ENCODE data around the gene PABPC1L. TPM values are rescaled to one million over a fixed set of nuclear protein-coding genes. Genes with fewer than 3 reads are reported as not detected.
A peak's percentile ranks its signal among the peaks of the same experiment; 100 is the strongest.

PABPC1L gene
- total RNA-seq, 1 experiment from 2014 or later: 83.5 TPM

DNA sequence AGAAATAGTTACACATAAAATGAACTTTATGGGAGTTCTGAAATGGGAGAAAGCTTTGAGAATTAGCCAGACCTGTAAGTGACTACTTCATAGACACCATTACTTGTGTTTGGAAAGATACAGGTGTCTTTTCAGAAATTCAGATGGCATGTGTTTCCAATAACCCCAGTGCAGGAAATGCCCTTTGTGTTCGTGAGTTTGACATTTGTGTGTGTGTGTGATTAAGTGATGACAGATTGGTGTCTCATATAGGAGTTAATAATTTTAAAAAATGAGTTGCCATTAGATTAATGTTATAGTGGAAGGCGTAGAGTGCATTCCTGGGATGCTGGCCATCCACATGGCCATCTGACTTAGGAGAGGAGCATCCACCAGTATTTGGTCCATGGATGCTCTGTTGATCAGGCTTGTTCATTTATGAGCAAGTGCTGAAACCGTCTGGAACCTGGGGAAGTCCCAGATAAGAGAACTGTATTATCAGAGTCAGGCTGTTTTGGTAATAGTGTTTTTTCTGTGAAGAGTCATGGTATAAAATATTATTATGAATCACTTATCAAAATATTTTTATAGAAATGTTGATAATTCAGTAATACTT is 59.5 kb downstream of the PABPC1L start:
- Histone ChIP-seq H3K79me1 (ENCODE audit: insufficient read depth, low read depth, low read length, poor library complexity, severe bottlenecking) (no peaks in the 10 kb centered on the region), H2AK5ac (ENCODE audit: insufficient read length, low read length) (no peak overlapping the region), H3K4me1 (ENCODE audit: insufficient read depth, low read length) (no peaks in the 10 kb centered on the region), H3K27me3 (ENCODE audit: insufficient read depth, low read length) (no peaks in the 10 kb centered on the region; the same call in 1 of the 2 replicates), H3K23me2 (ENCODE audit: insufficient read length, low read depth, low read length, poor library complexity, severe bottlenecking) (peaks cover 5% of the 10 kb centered on the region), H4K91ac (ENCODE audit: insufficient read length, low read depth, low read length) (no peak overlapping the region), H2BK20ac (ENCODE audit: low read depth, low read length, poor library complexity, severe bottlenecking) (no peak overlapping the region), H2AFZ (ENCODE audit: low read length) (no peak overlapping the region), H4K8ac (replicated peaks; ENCODE audit: insufficient read length, low read depth, low read length) (no peak overlapping the region), H2BK120ac (ENCODE audit: low read depth, low read length, poor library complexity, severe bottlenecking) (no peak overlapping the region), H3K9ac (ENCODE audit: extremely low read depth, insufficient read length, low read length) (peak overlapping the region; percentile 24), H3K4ac (ENCODE audit: low read depth, low read length) (no peak overlapping the region), H2BK5ac (ENCODE audit: insufficient read length, low read length) (no peak overlapping the region), H3T11ph (ENCODE audit: low read length) (no peak overlapping the region), H4K5ac (ENCODE audit: insufficient read length, low read depth, low read length) (no peak overlapping the region), H4K20me1 (ENCODE audit: control insufficient read depth, insufficient read depth, insufficient read length) (no peaks in the 10 kb centered on the region), H3K18ac (ENCODE audit: insufficient read length, low read depth, low read length) (no peak overlapping the region), H2BK15ac (ENCODE audit: low read depth, low read length) (no peak overlapping the region), H3K4me2 (ENCODE audit: insufficient read depth, insufficient read length, low read length) (no peak overlapping the region), H3K14ac (ENCODE audit: insufficient read depth, low read length) (no peak overlapping the region), H3K9me3 (ENCODE audit: control insufficient read depth, low read depth, low read length) (no peaks in the 10 kb centered on the region), H2BK12ac (ENCODE audit: insufficient read length, low read depth, low read length) (no peak overlapping the region), H3K23ac (ENCODE audit: insufficient read length, low read depth, low read length) (no peak overlapping the region), H3K79me2 (ENCODE audit: insufficient read depth, low read length) (peaks cover 14% of the 10 kb centered on the region; the same call in 1 of the 2 replicates), H3K27ac (ENCODE audit: insufficient read length, low read depth, low read length) (no peak overlapping the region), H3K56ac (ENCODE audit: insufficient read length, low read depth, low read length) (no peak overlapping the region)
- Mint-ChIP-seq H3K27ac (no peak overlapping the region), H3K4me1 (peaks cover 37 to 40% of the 10 kb centered on the region in 2 experiments), H3K36me3 (ENCODE audit: insufficient read depth in 1 of 3, low read depth in 3 of 3) (peaks cover 10 to 19% (median 16%) of the 10 kb centered on the region in 3 experiments), H3K4me3 (no peak overlapping the region), H3K9me3 (no peaks in the 10 kb centered on the region; a peak in 1 of 5 replicates), H3K27me3 (ENCODE audit: low read depth) (peaks cover 5% of the 10 kb centered on the region)
- WGBS (ENCODE audit: extremely low coverage, insufficient read length, low lambda C conversion rate): no CpG with 5 or more reads among the region's 3 CpGs
- no peak for DNase-seq
- TF ChIP-seq CTCF (conservative IDR thresholded peaks at IDR 0.05): no peak
